GM18861 (cell line): ENCODE data around the gene TP53.
"Not testable (repeated sequence)": the region's sequence is repeated elsewhere in the genome, so short reads cannot be mapped to it uniquely, and the experiment has no call there.

ENCODE experiments used
- ATAC-seq: cut with Tn5 transposase; IDR thresholded peaks from one replicate; pipeline ENCODE4 v1.9.1; 2021; ENCODE audit not compliant: unreplicated experiment

Gene TP53

DNA sequence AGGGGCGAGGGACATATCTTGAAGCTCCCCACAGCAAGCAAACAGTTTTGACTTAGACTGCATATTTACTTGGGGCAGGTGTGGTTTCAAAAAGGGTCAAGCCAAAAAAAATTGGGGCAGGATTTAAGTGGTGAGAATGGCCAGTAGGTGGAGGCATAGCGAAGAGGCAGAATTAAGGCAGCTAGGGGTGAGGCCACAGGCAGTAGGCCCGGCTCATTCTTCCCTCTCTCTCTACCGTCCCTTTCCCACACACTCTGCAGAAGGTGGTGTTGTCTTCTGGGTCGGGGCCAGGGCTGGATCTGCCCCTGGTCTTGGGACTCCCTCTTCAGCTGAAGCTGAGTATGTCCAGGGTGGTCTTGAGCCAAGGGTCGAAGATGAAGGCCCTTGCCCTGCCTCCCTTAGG is 54.8 kb downstream of the TP53 start:
- no peak for ATAC-seq

DNA sequence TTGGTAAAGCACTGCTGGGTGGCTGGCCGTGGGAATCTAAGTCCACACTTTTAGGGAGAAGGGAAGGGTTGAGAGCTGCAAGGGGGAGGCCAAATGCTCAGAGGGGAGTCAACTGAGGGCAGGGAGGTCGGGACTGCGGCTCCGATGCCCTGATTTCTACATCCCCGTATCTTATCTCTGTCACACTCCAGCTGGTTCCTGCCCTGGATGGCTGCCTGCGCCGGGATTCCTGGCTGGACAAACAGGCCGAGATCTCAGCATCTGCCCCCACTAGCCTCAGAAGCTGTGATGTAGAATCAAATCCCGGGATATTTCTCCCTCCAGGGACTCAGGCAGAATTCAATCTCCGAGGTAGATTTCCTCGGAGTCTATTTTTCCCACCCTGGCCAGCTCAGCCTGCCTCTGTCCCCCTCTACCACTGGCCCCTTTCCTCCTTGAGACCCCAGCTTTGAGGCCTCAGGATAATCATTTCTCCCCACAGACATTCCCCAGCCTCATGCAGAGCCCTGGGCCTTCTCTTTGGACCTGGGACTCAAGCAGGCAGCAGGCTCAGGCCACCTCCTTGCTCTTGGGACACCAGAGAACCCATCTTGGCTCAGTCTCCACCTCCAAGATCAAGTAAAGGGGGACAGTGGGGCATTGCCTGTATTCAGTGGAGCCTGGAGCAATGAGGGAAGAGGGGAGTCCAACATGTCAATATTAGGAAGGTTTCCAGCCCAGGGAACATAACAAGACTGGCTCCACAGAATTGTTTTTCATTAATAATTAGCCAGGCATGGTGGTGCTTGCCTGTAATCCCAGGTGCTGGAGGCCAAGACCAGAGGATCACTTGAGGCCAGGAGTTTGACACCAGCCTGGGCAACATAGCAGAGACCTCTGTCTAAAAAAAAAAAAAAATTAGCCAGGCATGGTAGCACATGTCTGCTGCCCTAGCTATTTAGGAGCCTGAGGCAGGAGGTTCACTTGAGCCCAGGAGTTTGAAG is 55.6 kb downstream of the TP53 start:
- no peak for ATAC-seq

DNA sequence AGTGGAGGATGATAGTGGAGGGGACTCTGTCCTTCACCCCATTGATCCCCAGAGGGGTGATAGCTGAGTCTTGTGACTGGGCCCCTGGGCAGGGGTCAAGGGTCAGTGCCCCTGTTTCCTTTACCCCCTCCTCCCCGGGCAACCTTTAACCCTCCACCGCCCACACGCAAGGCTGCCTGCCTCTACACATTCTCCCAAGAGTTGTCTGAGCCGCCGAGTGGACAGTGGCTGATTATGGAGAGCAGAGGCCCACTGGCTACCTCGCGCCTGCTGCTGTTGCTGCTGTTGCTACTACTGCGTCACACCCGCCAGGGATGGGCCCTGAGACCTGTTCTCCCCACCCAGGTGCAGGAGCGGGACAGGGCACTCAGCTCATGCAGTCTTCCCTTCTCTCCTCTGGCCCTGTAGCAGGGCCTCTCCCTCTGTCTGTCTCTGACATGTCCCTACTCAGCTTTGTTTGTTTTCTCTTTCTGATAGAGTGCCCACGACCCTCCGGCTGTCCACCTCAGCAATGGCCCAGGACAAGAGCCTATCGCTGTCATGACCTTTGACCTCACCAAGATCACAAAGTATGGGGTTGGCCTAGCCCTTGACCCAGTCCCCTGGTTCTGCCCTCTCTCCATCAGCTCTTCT is 57.2 kb downstream of the TP53 start, which contains the start of gene SHBG:
SHBG (plus strand) TSS at position 197 of the 633 bp plus-strand sequence; CDS start at position 235, 38 bp downstream.
- ATAC-seq: no peak

DNA sequence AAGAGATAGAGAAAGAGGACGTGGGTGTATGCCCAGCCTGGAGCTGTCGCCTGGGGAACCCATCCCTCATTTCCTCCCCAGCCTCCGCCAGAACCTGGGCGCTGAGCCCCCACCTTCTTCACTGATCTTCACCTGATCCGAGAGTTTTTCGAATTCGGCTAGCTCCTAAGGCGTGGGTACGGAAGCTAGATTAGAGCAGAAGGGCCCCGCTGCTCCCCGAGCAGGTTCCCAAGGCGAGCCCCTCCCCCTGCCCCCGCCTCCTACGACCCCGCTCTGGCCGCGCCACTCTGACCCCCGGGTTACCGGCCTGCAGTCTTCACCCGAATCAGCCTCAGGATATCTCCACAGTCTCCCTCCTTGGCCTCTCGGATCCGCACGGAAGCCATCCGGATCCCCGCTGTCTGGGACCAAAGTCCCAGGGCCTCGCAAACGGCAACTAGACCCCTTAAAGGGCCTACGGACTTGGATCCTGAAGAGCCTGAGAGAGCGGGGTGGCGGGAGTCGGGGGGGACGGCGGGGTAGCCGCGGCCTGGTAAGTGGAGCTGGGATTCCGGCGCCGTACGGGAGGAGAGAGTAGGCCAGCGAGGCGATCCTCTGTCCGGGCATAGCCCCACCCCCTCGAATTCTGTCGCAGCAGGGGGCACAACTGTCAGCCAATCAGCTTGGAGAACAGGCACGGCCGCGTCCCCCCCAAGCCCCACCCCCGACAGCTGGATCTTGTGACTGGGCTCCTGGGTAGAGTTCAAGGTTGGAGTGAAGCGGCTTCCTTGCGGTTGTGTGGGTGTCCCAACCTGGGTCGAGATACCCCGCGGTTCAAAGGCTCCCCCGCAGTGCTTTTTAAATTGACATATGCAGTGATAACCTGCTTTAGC is 59.8 kb downstream of the TP53 start, which contains the start of gene SAT2:
SAT2 (minus strand) TSS at position 572 of the 872 bp plus-strand sequence; CDS start at position 386, 186 bp downstream.
- ATAC-seq: peak; percentile 75

DNA sequence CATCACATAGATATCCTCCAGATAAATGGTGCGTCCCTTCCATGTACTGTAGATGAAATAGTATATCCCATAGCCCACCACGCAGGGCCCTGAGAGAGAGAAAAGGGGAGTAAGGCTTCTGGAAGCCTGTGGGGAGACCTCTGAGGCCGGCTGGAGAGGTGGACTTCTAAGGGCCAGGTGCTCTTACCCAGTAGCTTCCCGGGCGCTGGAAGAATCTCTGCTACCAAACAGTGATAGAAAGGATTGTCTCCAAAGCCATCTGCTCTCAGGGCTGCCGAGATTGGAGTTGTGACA is 60.4 kb downstream of the TP53 start:
- no peak for ATAC-seq

DNA sequence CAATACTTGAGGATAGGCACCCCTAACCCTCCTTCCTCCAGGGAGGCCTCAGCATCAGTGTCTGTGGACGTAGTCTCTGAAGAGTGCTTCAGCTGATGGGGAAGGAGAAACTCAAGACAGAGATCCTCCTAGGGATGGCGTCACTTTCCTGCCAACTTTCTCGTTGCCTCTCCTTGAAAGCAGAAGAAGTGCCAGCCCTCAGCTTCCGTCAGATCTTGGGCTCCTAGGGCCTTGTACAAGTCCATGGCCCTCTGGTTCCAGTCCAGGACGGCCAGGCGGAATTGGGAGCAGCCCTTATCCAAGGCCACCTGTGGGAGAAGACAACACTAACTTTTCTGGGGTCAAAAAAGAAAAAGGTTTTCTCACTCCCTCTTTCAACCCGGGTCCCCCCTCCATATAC is 61.0 kb downstream of the TP53 start:
- no peak for ATAC-seq

DNA sequence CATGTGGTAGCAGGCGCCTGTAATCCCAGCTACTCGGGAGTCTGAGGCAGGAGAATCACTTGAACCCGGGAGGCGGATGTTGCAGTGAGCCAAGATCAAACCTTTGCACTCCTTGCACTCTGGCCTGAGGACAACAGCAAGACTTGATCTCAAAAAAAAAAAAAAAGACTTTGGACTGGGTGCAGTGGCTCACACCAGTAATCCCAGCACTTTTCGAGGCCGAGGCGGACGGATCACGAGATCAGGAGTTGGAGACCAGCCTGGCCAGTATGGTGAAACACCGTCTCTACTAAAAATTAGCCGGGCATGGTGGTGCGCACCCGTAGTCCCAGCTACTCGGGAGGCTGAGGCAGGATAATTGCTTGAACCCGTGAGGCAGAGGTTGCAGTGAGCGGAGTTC is 61.5 kb downstream of the TP53 start:
- not testable (repeated sequence) for ATAC-seq

DNA sequence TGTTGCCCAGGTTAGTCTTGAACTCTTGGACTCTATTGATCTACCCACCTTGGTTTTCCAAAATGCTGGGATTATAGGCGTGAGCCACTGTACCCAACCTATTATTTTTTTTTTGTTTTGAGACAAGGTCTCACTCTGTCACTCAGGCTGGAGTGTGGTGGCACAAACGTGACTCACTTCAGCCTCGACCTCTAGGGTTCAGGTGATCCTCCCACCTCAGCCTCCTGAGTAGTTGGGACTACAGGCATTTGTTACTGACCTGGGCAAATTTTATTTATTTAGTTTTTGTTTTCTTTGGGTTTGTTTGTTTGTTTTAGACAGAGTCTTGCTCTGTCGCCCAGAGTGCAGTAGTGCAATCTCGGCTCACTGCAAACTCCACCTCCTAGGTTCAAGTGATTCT is 63.6 kb downstream of the TP53 start:
- no peak for ATAC-seq

DNA sequence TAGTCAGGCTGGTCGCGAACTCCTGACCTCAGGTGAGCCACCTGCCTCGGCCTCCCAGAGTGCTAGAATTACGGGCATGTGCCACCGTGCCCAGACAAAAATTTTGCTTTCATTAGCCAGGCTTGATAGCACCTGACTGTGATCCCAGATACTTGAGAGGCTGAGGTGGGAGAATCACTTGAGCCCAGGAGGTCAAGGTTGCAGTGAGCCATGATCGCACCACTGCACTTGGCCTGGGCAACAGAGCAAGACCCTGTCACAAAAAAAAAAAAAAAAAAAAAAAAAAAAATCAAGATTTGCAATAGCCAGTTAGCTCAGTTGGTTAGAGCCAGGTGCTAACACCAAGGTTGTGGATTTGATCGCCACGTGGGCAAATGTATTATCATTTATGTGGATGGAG is 66.5 kb downstream of the TP53 start:
- ATAC-seq: no peak

DNA sequence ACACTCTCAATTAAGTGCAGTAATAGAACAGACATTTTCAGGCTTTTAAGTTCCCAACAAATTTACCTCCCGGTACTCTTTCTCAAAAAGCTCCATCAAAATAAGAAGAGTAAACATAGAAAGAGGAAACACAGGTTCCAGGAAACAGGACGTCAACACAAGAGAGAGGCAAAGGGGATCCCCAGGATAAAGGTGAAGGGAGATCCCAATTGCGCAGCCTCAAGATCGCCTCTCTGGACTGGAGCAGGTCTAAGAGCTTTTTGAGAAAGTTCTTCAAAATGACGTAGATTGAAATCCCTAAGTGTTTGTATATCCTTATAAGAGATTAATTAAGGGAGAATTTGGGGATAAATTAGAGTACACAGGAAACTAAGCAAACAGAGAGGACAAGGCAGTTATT is 68.7 kb downstream of the TP53 start:
- no peak for ATAC-seq
